GM21381 (cell line): ENCODE measurements around the gene TAF1B.

Experiments used
- ATAC-seq: cut with Tn5 transposase; IDR thresholded peaks from one replicate; pipeline ENCODE4 v1.9.1; 2021; ENCODE audit warnings: mild to moderate bottlenecking, moderate library complexity; ENCODE audit not compliant: unreplicated experiment

TAF1B gene

GRCh38 chr2:9807555-9808305 lies 35.5 kb upstream of the TAF1B start:
- ATAC-seq = no peak

- ATAC-seq = no peak
These were observed 34.8 kb upstream of the TAF1B start for GRCh38 chr2:9808334-9809063.

- ATAC-seq = no peak
These were observed 34.3 kb upstream of the TAF1B start for GRCh38 chr2:9809064-9809356.

GRCh38 chr2:9809448-9810088 lies 33.7 kb upstream of the TAF1B start:
- ATAC-seq = no peak

- ATAC-seq = no peak
These were observed 32.1 kb upstream of the TAF1B start for GRCh38 chr2:9811216-9811615.

GRCh38 chr2:9811679-9812511 lies 31.4 kb upstream of the TAF1B start:
- ATAC-seq = no peak

- no peak for ATAC-seq
These were observed 30.3 kb upstream of the TAF1B start for GRCh38 chr2:9812945-9813311.

GRCh38 chr2:9813312-9814128 lies 29.8 kb upstream of the TAF1B start:
- ATAC-seq = no peak

GRCh38 chr2:9814129-9814868 lies 29.0 kb upstream of the TAF1B start:
- ATAC-seq = no peak

- ATAC-seq = no peak
These were observed 28.2 kb upstream of the TAF1B start for GRCh38 chr2:9815076-9815475.

GRCh38 chr2:9815844-9816279 lies 27.4 kb upstream of the TAF1B start:
- ATAC-seq = no peak

GRCh38 chr2:9818097-9818496 lies 25.2 kb upstream of the TAF1B start:
- no peak for ATAC-seq

GRCh38 chr2:9819551-9819950 lies 23.7 kb upstream of the TAF1B start:
- no peak for ATAC-seq

GRCh38 chr2:9820020-9820973 lies 23.0 kb upstream of the TAF1B start:
- ATAC-seq = no peak

GRCh38 chr2:9821805-9822445 lies 21.3 kb upstream of the TAF1B start:
- ATAC-seq = no peak

- ATAC-seq = no peak
These were observed 18.8 kb upstream of the TAF1B start for GRCh38 chr2:9824441-9824840.

GRCh38 chr2:9824956-9825720 lies 18.1 kb upstream of the TAF1B start:
- ATAC-seq = no peak
